SK-N-SH treated with all-trans-retinoic acid at 6 μM for 48 hours (cell line): ENCODE results near the gene ITGB7.

Experiments used
- ATAC-seq: fragments of 200-7000 bp; cut with Tn5 transposase; 3 replicates; pipeline ENCODE4 v1.9.1; 2020; ENCODE audit warnings: mild to moderate bottlenecking, moderate library complexity
- ARNTL ChIP-seq: fragments of 450-650 bp; formaldehyde crosslinking; IDR thresholded peaks from 2 replicates; pipeline ENCODE4 v1.5.0; 2020; ENCODE audit warnings: low read depth, mild to moderate bottlenecking, moderate library complexity, borderline replicate concordance
- BACH2 ChIP-seq: fragments of 250-450 bp; sonication (Bioruptor Pico); IDR thresholded peaks from 2 replicates; pipeline ENCODE4 v1.9.0; 2021; ENCODE audit warnings: mild to moderate bottlenecking, borderline replicate concordance
- CSDC2 ChIP-seq: fragments of 250-450 bp; sonication (Bioruptor Pico); IDR thresholded peaks from 2 replicates; pipeline ENCODE4 v1.5.0; 2020; ENCODE audit warnings: mild to moderate bottlenecking, moderate library complexity
- ESRRG ChIP-seq: fragments of 250-450 bp; sonication (Bioruptor Pico); IDR thresholded peaks from 2 replicates; pipeline ENCODE4 v1.6.1; 2021; ENCODE audit warnings: mild to moderate bottlenecking
- GLIS3 ChIP-seq: fragments of 250-450 bp; sonication (Bioruptor Pico); IDR thresholded peaks from 2 replicates; pipeline ENCODE4 v1.5.0; 2020; ENCODE audit warnings: mild to moderate bottlenecking, moderate library complexity
- ISL1 ChIP-seq: fragments of 250-450 bp; sonication (Bioruptor Pico); IDR thresholded peaks from 2 replicates; pipeline ENCODE4 v2.1.2; 2022; ENCODE audit warnings: mild to moderate bottlenecking, moderate library complexity
- OSR1 ChIP-seq: fragments of 250-450 bp; sonication (Bioruptor Pico); IDR thresholded peaks from 2 replicates; pipeline ENCODE4 v1.8.0; 2022; ENCODE audit warnings: moderate library complexity, mild to moderate bottlenecking, inconsistent platforms
- PPARA ChIP-seq: fragments of 250-450 bp; sonication (Bioruptor Pico); IDR thresholded peaks from 2 replicates; pipeline ENCODE4 v1.5.0; 2020; ENCODE audit warnings: mild to moderate bottlenecking, borderline replicate concordance
- RARB ChIP-seq: fragments of 250-450 bp; sonication (Bioruptor Pico); IDR thresholded peaks from 2 replicates; pipeline ENCODE4 v1.8.0; 2021; ENCODE audit warnings: mild to moderate bottlenecking, moderate library complexity
- TCF4 ChIP-seq: fragments of 250-450 bp; sonication (Bioruptor Pico); IDR thresholded peaks from 2 replicates; pipeline ENCODE4 v1.8.0; 2021; ENCODE audit warnings: mild to moderate bottlenecking, moderate library complexity, borderline replicate concordance
- TOX ChIP-seq: fragments of 250-450 bp; sonication (Bioruptor Pico); IDR thresholded peaks from 2 replicates; pipeline ENCODE4 v1.8.0; 2021; ENCODE audit warnings: mild to moderate bottlenecking, moderate library complexity, borderline replicate concordance
- ZFP3 ChIP-seq: fragments of 250-450 bp; sonication (Bioruptor Pico); IDR thresholded peaks from 2 replicates; pipeline ENCODE4 v1.5.0; 2020; ENCODE audit warnings: mild to moderate bottlenecking, moderate library complexity
- ZFP30 ChIP-seq: fragments of 450-650 bp; formaldehyde crosslinking; IDR thresholded peaks from 2 replicates; pipeline ENCODE4 v1.5.0; 2022; ENCODE audit warnings: mild to moderate bottlenecking, moderate library complexity
- ZNF70 ChIP-seq: fragments of 450-650 bp; formaldehyde crosslinking; IDR thresholded peaks from 2 replicates; pipeline ENCODE4 v1.5.0; 2020; ENCODE audit warnings: mild to moderate bottlenecking, moderate library complexity
- ZNF8 ChIP-seq: fragments of 450-650 bp; formaldehyde crosslinking; IDR thresholded peaks from 2 replicates; pipeline ENCODE4 v1.5.0; 2020; ENCODE audit warnings: mild to moderate bottlenecking, moderate library complexity
- TF ChIP-seq, protein P1 (sequence below): fragments of 250-450 bp; sonication (Bioruptor Pico); IDR thresholded peaks from 2 replicates; pipeline ENCODE4 v1.5.0; 2020; ENCODE audit warnings: mild to moderate bottlenecking, moderate library complexity
- TF ChIP-seq, protein P2 (sequence below): fragments of 250-450 bp; sonication (Bioruptor Pico); IDR thresholded peaks from 2 replicates; pipeline ENCODE4 v1.8.0; 2021; ENCODE audit warnings: low read depth, mild to moderate bottlenecking, moderate library complexity, borderline replicate concordance
- TF ChIP-seq, protein P3 (sequence below): fragments of 250-450 bp; sonication (Bioruptor Pico); IDR thresholded peaks from 2 replicates; pipeline ENCODE4 v1.8.0; 2020; ENCODE audit warnings: mild to moderate bottlenecking, moderate library complexity, borderline replicate concordance
- TF ChIP-seq, protein P4 (sequence below): fragments of 250-450 bp; sonication (Bioruptor Pico); IDR thresholded peaks from 2 replicates; pipeline ENCODE4 v1.5.1; 2021; ENCODE audit warnings: mild to moderate bottlenecking, moderate library complexity
- TF ChIP-seq, protein P5 (sequence below): fragments of 250-450 bp; sonication (Bioruptor Pico); IDR thresholded peaks from 2 replicates; pipeline ENCODE4 v1.5.1; 2020; ENCODE audit warnings: low read depth, mild to moderate bottlenecking, moderate library complexity

Gene ITGB7

DNA sequence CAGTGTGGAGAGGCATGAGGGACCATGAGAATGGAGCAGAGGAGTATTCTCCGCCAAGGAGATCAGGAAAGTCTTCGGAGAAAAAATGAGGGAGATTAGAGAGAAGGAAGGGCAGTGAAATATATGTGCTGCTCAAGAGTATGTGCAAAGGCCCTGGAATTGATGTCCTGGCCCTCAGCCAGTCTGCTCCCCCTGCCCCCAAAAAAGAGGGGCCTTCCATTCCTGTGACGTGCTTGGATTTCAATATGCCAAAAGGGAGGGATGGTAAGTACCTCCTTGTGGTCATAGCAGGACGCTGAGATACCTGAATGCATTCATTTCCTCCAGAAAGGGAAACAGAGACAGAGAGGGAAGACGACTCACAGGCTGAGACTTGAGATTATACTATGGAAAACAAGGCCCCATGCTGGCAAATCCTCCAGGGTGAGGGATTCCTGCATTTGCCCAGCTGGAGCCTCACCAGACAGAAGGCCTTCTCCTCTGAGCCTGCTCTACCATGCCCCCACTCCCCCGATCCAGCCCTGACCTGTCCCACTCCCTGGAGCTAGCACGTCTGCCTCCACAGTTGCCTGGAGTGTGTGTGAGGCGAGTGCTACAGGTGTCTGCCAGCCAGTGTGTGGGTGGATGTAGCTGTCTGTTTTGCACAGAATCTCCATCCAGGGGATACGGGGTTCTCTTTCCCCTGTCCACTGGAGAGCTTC is 28.8 kb upstream of the ITGB7 start:
- ATAC-seq = no peak
- TF ChIP-seq ZNF70 = no peak
- TF ChIP-seq TCF4 (CRISPR knock-in tag) = no peak
- no peak for TF ChIP-seq OSR1
- no peak for TF ChIP-seq BACH2 (CRISPR knock-in tag)
- TF ChIP-seq PPARA (CRISPR knock-in tag) = no peak
- no peak for TF ChIP-seq ZFP3 (CRISPR knock-in tag)
- TF ChIP-seq TOX (CRISPR knock-in tag) = no peak
- no peak for TF ChIP-seq ISL1 (CRISPR knock-in tag)
- TF ChIP-seq ARNTL (CRISPR knock-in tag) = no peak
- TF ChIP-seq, protein P1, sequence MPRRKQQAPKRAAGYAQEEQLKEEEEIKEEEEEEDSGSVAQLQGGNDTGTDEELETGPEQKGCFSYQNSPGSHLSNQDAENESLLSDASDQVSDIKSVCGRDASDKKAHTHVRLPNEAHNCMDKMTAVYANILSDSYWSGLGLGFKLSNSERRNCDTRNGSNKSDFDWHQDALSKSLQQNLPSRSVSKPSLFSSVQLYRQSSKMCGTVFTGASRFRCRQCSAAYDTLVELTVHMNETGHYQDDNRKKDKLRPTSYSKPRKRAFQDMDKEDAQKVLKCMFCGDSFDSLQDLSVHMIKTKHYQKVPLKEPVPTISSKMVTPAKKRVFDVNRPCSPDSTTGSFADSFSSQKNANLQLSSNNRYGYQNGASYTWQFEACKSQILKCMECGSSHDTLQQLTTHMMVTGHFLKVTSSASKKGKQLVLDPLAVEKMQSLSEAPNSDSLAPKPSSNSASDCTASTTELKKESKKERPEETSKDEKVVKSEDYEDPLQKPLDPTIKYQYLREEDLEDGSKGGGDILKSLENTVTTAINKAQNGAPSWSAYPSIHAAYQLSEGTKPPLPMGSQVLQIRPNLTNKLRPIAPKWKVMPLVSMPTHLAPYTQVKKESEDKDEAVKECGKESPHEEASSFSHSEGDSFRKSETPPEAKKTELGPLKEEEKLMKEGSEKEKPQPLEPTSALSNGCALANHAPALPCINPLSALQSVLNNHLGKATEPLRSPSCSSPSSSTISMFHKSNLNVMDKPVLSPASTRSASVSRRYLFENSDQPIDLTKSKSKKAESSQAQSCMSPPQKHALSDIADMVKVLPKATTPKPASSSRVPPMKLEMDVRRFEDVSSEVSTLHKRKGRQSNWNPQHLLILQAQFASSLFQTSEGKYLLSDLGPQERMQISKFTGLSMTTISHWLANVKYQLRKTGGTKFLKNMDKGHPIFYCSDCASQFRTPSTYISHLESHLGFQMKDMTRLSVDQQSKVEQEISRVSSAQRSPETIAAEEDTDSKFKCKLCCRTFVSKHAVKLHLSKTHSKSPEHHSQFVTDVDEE (CRISPR knock-in tag) = no peak
- TF ChIP-seq, protein P2, sequence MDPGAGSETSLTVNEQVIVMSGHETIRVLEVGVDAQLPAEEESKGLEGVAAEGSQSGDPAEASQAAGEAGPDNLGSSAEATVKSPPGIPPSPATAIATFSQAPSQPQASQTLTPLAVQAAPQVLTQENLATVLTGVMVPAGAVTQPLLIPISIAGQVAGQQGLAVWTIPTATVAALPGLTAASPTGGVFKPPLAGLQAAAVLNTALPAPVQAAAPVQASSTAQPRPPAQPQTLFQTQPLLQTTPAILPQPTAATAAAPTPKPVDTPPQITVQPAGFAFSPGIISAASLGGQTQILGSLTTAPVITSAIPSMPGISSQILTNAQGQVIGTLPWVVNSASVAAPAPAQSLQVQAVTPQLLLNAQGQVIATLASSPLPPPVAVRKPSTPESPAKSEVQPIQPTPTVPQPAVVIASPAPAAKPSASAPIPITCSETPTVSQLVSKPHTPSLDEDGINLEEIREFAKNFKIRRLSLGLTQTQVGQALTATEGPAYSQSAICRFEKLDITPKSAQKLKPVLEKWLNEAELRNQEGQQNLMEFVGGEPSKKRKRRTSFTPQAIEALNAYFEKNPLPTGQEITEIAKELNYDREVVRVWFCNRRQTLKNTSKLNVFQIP (CRISPR knock-in tag) = no peak
- no peak for TF ChIP-seq GLIS3 (CRISPR knock-in tag)
- TF ChIP-seq, protein P3, sequence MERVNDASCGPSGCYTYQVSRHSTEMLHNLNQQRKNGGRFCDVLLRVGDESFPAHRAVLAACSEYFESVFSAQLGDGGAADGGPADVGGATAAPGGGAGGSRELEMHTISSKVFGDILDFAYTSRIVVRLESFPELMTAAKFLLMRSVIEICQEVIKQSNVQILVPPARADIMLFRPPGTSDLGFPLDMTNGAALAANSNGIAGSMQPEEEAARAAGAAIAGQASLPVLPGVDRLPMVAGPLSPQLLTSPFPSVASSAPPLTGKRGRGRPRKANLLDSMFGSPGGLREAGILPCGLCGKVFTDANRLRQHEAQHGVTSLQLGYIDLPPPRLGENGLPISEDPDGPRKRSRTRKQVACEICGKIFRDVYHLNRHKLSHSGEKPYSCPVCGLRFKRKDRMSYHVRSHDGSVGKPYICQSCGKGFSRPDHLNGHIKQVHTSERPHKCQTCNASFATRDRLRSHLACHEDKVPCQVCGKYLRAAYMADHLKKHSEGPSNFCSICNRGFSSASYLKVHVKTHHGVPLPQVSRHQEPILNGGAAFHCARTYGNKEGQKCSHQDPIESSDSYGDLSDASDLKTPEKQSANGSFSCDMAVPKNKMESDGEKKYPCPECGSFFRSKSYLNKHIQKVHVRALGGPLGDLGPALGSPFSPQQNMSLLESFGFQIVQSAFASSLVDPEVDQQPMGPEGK (CRISPR knock-in tag) = no peak
- no peak for TF ChIP-seq CSDC2 (CRISPR knock-in tag)
- no peak for TF ChIP-seq RARB
- TF ChIP-seq, protein P4, sequence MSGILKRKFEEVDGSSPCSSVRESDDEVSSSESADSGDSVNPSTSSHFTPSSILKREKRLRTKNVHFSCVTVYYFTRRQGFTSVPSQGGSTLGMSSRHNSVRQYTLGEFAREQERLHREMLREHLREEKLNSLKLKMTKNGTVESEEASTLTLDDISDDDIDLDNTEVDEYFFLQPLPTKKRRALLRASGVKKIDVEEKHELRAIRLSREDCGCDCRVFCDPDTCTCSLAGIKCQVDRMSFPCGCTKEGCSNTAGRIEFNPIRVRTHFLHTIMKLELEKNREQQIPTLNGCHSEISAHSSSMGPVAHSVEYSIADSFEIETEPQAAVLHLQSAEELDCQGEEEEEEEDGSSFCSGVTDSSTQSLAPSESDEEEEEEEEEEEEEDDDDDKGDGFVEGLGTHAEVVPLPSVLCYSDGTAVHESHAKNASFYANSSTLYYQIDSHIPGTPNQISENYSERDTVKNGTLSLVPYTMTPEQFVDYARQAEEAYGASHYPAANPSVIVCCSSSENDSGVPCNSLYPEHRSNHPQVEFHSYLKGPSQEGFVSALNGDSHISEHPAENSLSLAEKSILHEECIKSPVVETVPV (CRISPR knock-in tag) = no peak

DNA sequence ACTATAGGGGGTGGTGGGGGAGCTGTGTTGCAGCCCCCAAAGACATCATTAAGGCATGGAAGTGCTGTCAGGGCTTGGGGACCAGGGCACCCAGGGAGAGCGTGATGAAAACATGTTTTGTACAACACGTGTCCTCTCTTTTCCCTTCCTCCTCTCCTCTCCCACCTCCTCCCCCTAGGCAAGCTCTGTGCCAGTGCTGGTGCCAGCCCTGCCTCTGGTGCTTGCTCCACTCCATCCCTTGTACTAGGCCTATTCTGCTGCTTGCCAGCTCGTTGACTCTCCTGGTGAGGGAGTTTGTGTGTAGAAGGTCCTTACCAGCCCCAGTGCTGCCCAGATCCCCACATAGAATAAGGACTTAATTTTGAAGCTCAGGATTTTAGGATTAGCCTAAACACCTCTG is 28.1 kb upstream of the ITGB7 start:
- ATAC-seq = no peak
- TF ChIP-seq ZFP30 (CRISPR knock-in tag) (no peak), ZNF70 (no peak), BACH2 (CRISPR knock-in tag) (no peak), TCF4 (CRISPR knock-in tag) (no peak), ZFP3 (CRISPR knock-in tag) (no peak), ESRRG (no peak), ZNF8 (CRISPR knock-in tag) (no peak)
- TF ChIP-seq, protein P5, sequence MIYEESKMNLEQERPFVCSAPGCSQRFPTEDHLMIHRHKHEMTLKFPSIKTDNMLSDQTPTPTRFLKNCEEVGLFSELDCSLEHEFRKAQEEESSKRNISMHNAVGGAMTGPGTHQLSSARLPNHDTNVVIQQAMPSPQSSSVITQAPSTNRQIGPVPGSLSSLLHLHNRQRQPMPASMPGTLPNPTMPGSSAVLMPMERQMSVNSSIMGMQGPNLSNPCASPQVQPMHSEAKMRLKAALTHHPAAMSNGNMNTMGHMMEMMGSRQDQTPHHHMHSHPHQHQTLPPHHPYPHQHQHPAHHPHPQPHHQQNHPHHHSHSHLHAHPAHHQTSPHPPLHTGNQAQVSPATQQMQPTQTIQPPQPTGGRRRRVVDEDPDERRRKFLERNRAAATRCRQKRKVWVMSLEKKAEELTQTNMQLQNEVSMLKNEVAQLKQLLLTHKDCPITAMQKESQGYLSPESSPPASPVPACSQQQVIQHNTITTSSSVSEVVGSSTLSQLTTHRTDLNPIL = no peak
- TF ChIP-seq, protein P1 (CRISPR knock-in tag) = no peak
- TF ChIP-seq, protein P4 (CRISPR knock-in tag) = no peak
- TF ChIP-seq, protein P3 (CRISPR knock-in tag) = no peak
- TF ChIP-seq, all 23 proteins: peak for 0
